Endothelial cell of umbilical vein (primary cell): ENCODE measurements around the gene RNF227. TPM values are rescaled to one million over a fixed set of nuclear protein-coding genes. Genes with fewer than 3 reads are reported as not detected.
A peak's percentile ranks its signal among the peaks of the same experiment; 100 is the strongest.

Experiments used
- BruUV-seq: library from RNA; stranded (reverse); fragments of 400-500 nt; replicated peaks from 2 replicates; lab custom pipeline; 2021; lab: Mats Ljungman, UMichigan
- CTCF ChIA-PET: fragments of 300-600, 350-600 bp; sonication (Branson Sonifier 250); formaldehyde crosslinking; loops from one replicate; lab custom pipeline; 2021; ENCODE audit warnings: antibody characterized with exemption, inconsistent platforms; lab: Charles Lee
- POLR2A ChIA-PET: fragments of 300-600, 350-600 bp; sonication (Branson Sonifier 250); formaldehyde crosslinking; loops from one replicate; lab custom pipeline; 2021; ENCODE audit warnings: antibody characterized with exemption, inconsistent platforms; lab: Charles Lee
- DNase-seq: peaks from one replicate; pipeline ENCODE4 v3.0.0-alpha.2; 2011; ENCODE audit warnings: low read depth, low spot score
- FAIRE-seq: peaks from 2 replicates; lab custom pipeline; 2011; peaks lifted over from hg19 to GRCh38; lab: Jason Lieb, UNC
- H2AFZ ChIP-seq: 2 replicates; pipeline ENCODE4 v1.6.0; 2012; ENCODE audit warnings: low read depth, low read length, control low read depth, inconsistent platforms
- H3K27ac ChIP-seq: 2 replicates; pipeline ENCODE4 v1.5.1; 2011; ENCODE audit warnings: low read depth, mild to moderate bottlenecking, control low read depth, low read length, moderate library complexity; ENCODE audit not compliant: insufficient read depth
- H3K27me3 ChIP-seq, 2 experiments: 2 replicates each; pipeline versions ENCODE4 v1.6.0 to v1.6.1; 2011; ENCODE audit warnings: low read length in 2 of 2, mixed read lengths in 1 of 2; ENCODE audit not compliant: control insufficient read depth in 2 of 2, insufficient read depth in 2 of 2
- H3K36me3 ChIP-seq, 2 experiments: 2 replicates in 1 of 2; 3 replicates in 1 of 2; pipeline ENCODE4 v1.5.1; 2011; ENCODE audit warnings: low read length in 2 of 2, mild to moderate bottlenecking in 1 of 2, moderate library complexity in 1 of 2; ENCODE audit not compliant: control insufficient read depth in 2 of 2, insufficient read depth in 2 of 2; ENCODE audit errors: extremely low read depth in 1 of 2
- H3K4me1 ChIP-seq: 3 replicates; pipeline ENCODE4 v1.5.1; 2011; ENCODE audit warnings: mild to moderate bottlenecking, low read length; ENCODE audit not compliant: control insufficient read depth, insufficient read depth; ENCODE audit errors: extremely low read depth
- H3K4me2 ChIP-seq: 2 replicates; pipeline ENCODE4 v1.6.1; 2011; ENCODE audit warnings: low read length, control low read depth, mixed read lengths; ENCODE audit not compliant: insufficient read depth
- H3K4me3 ChIP-seq, 3 experiments: fragments of 200-600 bp in 1 of 3; sonication (generic), shearing (Covaris generic) in 1 of 3; replicated peaks in 1 of 3; 2 replicates each; pipeline ENCODE4 v1.5.1; 2011 to 2016; ENCODE audit warnings: control low read depth in 3 of 3, low read length in 3 of 3, mild to moderate bottlenecking in 2 of 3, inconsistent platforms in 1 of 3, low read depth in 1 of 3, moderate library complexity in 1 of 3; ENCODE audit not compliant: insufficient read depth in 1 of 3
- H3K79me2 ChIP-seq: 2 replicates; pipeline ENCODE4 v1.6.0; 2012; ENCODE audit warnings: low read length, inconsistent platforms; ENCODE audit not compliant: control insufficient read depth, insufficient read depth
- H3K9ac ChIP-seq: replicated peaks from 2 replicates; pipeline ENCODE3; 2011; ENCODE audit warnings: low read length, control low read depth; ENCODE audit not compliant: insufficient read depth; ENCODE audit errors: extremely low read depth
- H3K9me1 ChIP-seq: replicated peaks from 3 replicates; pipeline ENCODE4 v1.6.0; 2011; ENCODE audit warnings: mild to moderate bottlenecking, low read length; ENCODE audit not compliant: control insufficient read depth, insufficient read depth; ENCODE audit errors: extremely low read depth
- H3K9me3 ChIP-seq: replicated peaks from 2 replicates; pipeline ENCODE4 v1.5.1; 2012; ENCODE audit warnings: low read length, inconsistent platforms; ENCODE audit not compliant: control insufficient read depth, insufficient read depth
- H4K20me1 ChIP-seq: replicated peaks from 2 replicates; pipeline ENCODE3; 2011; ENCODE audit warnings: mild to moderate bottlenecking, low read length; ENCODE audit not compliant: control insufficient read depth, insufficient read depth; ENCODE audit errors: extremely low read depth
- EZH2 ChIP-seq: IDR thresholded peaks from 2 replicates; pipeline ENCODE4 v1.6.1; 2012; ENCODE audit warnings: borderline replicate concordance, low read depth, mild to moderate bottlenecking, moderate library complexity, low read length, inconsistent platforms; ENCODE audit not compliant: severe bottlenecking
- FOS ChIP-seq: IDR thresholded peaks from 2 replicates; pipeline ENCODE4 v1.6.1; 2011; ENCODE audit warnings: mild to moderate bottlenecking, low read length, moderate library complexity, borderline replicate concordance; ENCODE audit not compliant: insufficient read depth
- GATA2 ChIP-seq: IDR thresholded peaks from 2 replicates; pipeline ENCODE4 v1.7.0; 2011; ENCODE audit warnings: low read depth, mild to moderate bottlenecking, moderate library complexity, mixed read lengths, low read length; ENCODE audit not compliant: insufficient read length, insufficient read depth
- JUN ChIP-seq: IDR thresholded peaks from 2 replicates; pipeline ENCODE4 v1.6.1; 2011; ENCODE audit warnings: borderline replicate concordance, low read depth; ENCODE audit not compliant: insufficient read length, insufficient read depth
- MAX ChIP-seq: IDR thresholded peaks from 2 replicates; pipeline ENCODE4 v1.6.1; 2011; ENCODE audit not compliant: insufficient read depth, insufficient read length
- MYC ChIP-seq: IDR thresholded peaks from one replicate; pipeline ENCODE4 v1.6.1; 2011; ENCODE audit warnings: mild to moderate bottlenecking, low read depth, low read length
- POLR2A ChIP-seq: IDR thresholded peaks from 2 replicates; pipeline ENCODE4 v1.6.1; 2012; ENCODE audit warnings: low read depth, mild to moderate bottlenecking, control low read depth, low read length
- POLR2AphosphoS5 ChIP-seq: IDR thresholded peaks from 2 replicates; pipeline ENCODE4 v1.6.1; 2012; ENCODE audit warnings: low read depth, mild to moderate bottlenecking, control low read depth, low read length, moderate library complexity; ENCODE audit not compliant: insufficient read depth
- dilution Hi-C: fragments of 300-500 bp; cut with MboI; formaldehyde crosslinking; loops from one replicate; pipeline ENCODE4 v1.15.0; 2019; ENCODE audit warnings: low sequenced_read_pairs; ENCODE audit not compliant: extremely low pct_ligation_motif_present
- intact Hi-C: fragments of 100-400 bp; cut with micrococcal nuclease; formaldehyde crosslinking; loops from one replicate; pipeline ENCODE4 v1.10.0; 2022
- polyA plus RNA-seq, 4 experiments: library from polyadenylated mRNA; depleted of rRNA in 3 of 4; stranded (reverse) in 3 of 4; unstranded in 1 of 4; fragments of >200 nt; gene quantifications; 2 replicates each; pipeline versions ENCODE4 v1.2.1 to v1.2.3, GENCODE V29; 2011 to 2012; ENCODE audit warnings: missing spikeins in 1 of 4
- total RNA-seq: library from RNA; stranded (reverse); gene quantifications from 2 replicates; pipeline ENCODE4 v1.2.3, GENCODE V29; 2021
- TF ChIP-seq, protein P1 (sequence below), 2 donors: IDR thresholded peaks; 1 replicate in 1 of 2; 2 replicates in 1 of 2; pipeline ENCODE4 v1.5.1; 2011; ENCODE audit warnings: low read length in 2 of 2, mild to moderate bottlenecking in 2 of 2, moderate library complexity in 2 of 2, control low read depth in 1 of 2, inconsistent platforms in 1 of 2, low read depth in 1 of 2; ENCODE audit not compliant: insufficient read depth in 1 of 2; ENCODE audit errors: extremely low read depth in 1 of 2

Gene RNF227
- total and polyA plus RNA-seq, 2 donors (not counting 3 experiments of a cell fraction or from before 2014, with no cell fraction given): 0.58 to 0.76 TPM

GRCh38 chr17:7922269-7922844 lies 6.3 kb upstream of the RNF227 start:
- intact Hi-C loops: no loop called here
- no peaks in the 10 kb centered on the region for H3K9me3 ChIP-seq
- no peaks in the 10 kb centered on the region for H3K79me2 ChIP-seq
- TF ChIP-seq EZH2: no peak
- no peak for TF ChIP-seq MAX
- TF ChIP-seq POLR2A: no peak
- TF ChIP-seq, protein P1, sequence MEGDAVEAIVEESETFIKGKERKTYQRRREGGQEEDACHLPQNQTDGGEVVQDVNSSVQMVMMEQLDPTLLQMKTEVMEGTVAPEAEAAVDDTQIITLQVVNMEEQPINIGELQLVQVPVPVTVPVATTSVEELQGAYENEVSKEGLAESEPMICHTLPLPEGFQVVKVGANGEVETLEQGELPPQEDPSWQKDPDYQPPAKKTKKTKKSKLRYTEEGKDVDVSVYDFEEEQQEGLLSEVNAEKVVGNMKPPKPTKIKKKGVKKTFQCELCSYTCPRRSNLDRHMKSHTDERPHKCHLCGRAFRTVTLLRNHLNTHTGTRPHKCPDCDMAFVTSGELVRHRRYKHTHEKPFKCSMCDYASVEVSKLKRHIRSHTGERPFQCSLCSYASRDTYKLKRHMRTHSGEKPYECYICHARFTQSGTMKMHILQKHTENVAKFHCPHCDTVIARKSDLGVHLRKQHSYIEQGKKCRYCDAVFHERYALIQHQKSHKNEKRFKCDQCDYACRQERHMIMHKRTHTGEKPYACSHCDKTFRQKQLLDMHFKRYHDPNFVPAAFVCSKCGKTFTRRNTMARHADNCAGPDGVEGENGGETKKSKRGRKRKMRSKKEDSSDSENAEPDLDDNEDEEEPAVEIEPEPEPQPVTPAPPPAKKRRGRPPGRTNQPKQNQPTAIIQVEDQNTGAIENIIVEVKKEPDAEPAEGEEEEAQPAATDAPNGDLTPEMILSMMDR (IDR thresholded peaks at IDR 0.05; ENCODE audit: extremely low read depth in 1 of 2, insufficient read depth in 1 of 2, low read depth in 1 of 2, low read length in 2 of 2): no peak
- TF ChIP-seq POLR2AphosphoS5: no peak
- no peak for TF ChIP-seq FOS
- no peak for TF ChIP-seq GATA2
- no peak for TF ChIP-seq JUN
- TF ChIP-seq MYC: no peak
- peak overlapping the region; percentile 40 for H3K9ac ChIP-seq
- ChIA-PET POLR2A (no interaction called here), CTCF (interaction anchor here (0.7 to 1.5 kb wide), 3 partner anchors 10 to 68 kb away, joined by 3 to 4 read pairs (median 4); no protein-coding TSS in a partner anchor)
- DNase-seq (no peak), FAIRE-seq (no peak)
- peak overlapping the region in 1 of 3 experiments; percentile 25 for H3K4me3 ChIP-seq
- H3K4me2 ChIP-seq: peak overlapping the region; percentile 38
- H3K9me1 ChIP-seq: no peaks in the 10 kb centered on the region
- H3K4me1 ChIP-seq: peaks cover 13% of the 10 kb centered on the region
- peak overlapping the region; percentile 76 for H2AFZ ChIP-seq
- dilution Hi-C loops: no loop called here
- no peaks in the 10 kb centered on the region for H4K20me1 ChIP-seq
- no peak overlapping the region for H3K27ac ChIP-seq
- BruUV-seq: no TSS peak
- no peaks in the 10 kb centered on the region for H3K36me3 ChIP-seq
- no peaks in the 10 kb centered on the region for H3K27me3 ChIP-seq
